GM19238 (cell line): ENCODE data around the gene BMERB1.
"Not testable (repeated sequence)": the region's sequence is repeated elsewhere in the genome, so short reads cannot be mapped to it uniquely, and the experiment has no call there.

Source experiments
- DNase-seq: peaks from one replicate; pipeline ENCODE4 v3.0.0; 2011; ENCODE audit warnings: low spot score; ENCODE audit not compliant: insufficient read length

Gene BMERB1

GRCh38 chr16:15585956-15586355 is 151.6 kb downstream of the BMERB1 start:
- DNase-seq, result no peak

GRCh38 chr16:15586716-15587115 is 152.3 kb downstream of the BMERB1 start:
- no peak for DNase-seq

GRCh38 chr16:15587152-15587825 is 152.9 kb downstream of the BMERB1 start:
- no peak for DNase-seq

GRCh38 chr16:15592324-15592723 is 157.9 kb downstream of the BMERB1 start:
- no peak for DNase-seq

- DNase-seq, result no peak
Observed at GRCh38 chr16:15593235-15593634, 158.8 kb downstream of the BMERB1 start.

- no peak for DNase-seq
Observed at GRCh38 chr16:15594711-15595320, 160.4 kb downstream of the BMERB1 start.

GRCh38 chr16:15597135-15597534 is 162.7 kb downstream of the BMERB1 start:
- DNase-seq, result no peak

- no peak for DNase-seq
Observed at GRCh38 chr16:15597822-15598647, 163.6 kb downstream of the BMERB1 start.

- no peak for DNase-seq
Observed at GRCh38 chr16:15598648-15599190, 164.3 kb downstream of the BMERB1 start.

GRCh38 chr16:15599303-15600070 is 165.1 kb downstream of the BMERB1 start:
- no peak for DNase-seq

GRCh38 chr16:15601212-15601879 is 167.0 kb downstream of the BMERB1 start:
- no peak for DNase-seq

GRCh38 chr16:15602285-15603044 is 168.1 kb downstream of the BMERB1 start:
- DNase-seq, result no peak

- no peak for DNase-seq
Observed at GRCh38 chr16:15604460-15605440, 170.4 kb downstream of the BMERB1 start.

- DNase-seq, result no peak
Observed at GRCh38 chr16:15605839-15606517, 171.6 kb downstream of the BMERB1 start.

GRCh38 chr16:15606518-15607220 is 172.3 kb downstream of the BMERB1 start:
- no peak for DNase-seq

- DNase-seq, result not testable (repeated sequence)
Observed at GRCh38 chr16:15607221-15607699, 172.9 kb downstream of the BMERB1 start.

GRCh38 chr16:15607700-15608396 is 173.5 kb downstream of the BMERB1 start:
- no peak for DNase-seq
